ENCODE results near the gene RGSL1.

The RGSL1 gene

DNA sequence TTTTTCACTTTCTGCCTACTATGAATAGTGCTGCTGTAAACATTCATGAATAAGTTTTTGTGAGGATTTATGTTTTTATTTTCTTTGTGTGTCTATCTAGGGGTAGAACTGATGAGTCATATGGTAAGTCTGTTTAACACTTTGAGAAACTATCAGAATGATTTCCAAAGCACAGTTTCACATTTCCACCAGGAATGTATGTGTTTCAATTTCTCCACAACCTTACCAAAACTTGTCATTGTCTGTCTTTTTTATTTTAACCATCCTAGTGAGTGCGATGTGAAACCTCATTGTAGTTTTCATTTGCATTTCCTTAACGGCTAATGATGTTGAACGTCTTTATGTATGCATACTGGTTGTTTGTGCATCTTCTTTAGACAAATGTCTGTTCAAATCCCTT, 115.6 kb downstream of the RGSL1 start:
- Histone ChIP-seq H3K27ac (ENCODE audit: poor library complexity, severe bottlenecking) (no peak overlapping the region), H3K4me1 (ENCODE audit: insufficient read depth, poor library complexity, severe bottlenecking) (no peaks in the 10 kb centered on the region), H3K27me3 (ENCODE audit: insufficient read depth, poor library complexity, severe bottlenecking) (peaks cover 4% of the 10 kb centered on the region), H3K36me3 (ENCODE audit: low read depth) (no peaks in the 10 kb centered on the region), H3K4me3 (ENCODE audit: severe bottlenecking) (no peak overlapping the region), H3K9me3 (ENCODE audit: severe bottlenecking) (no peaks in the 10 kb centered on the region)
- TF ChIP-seq, protein P1, sequence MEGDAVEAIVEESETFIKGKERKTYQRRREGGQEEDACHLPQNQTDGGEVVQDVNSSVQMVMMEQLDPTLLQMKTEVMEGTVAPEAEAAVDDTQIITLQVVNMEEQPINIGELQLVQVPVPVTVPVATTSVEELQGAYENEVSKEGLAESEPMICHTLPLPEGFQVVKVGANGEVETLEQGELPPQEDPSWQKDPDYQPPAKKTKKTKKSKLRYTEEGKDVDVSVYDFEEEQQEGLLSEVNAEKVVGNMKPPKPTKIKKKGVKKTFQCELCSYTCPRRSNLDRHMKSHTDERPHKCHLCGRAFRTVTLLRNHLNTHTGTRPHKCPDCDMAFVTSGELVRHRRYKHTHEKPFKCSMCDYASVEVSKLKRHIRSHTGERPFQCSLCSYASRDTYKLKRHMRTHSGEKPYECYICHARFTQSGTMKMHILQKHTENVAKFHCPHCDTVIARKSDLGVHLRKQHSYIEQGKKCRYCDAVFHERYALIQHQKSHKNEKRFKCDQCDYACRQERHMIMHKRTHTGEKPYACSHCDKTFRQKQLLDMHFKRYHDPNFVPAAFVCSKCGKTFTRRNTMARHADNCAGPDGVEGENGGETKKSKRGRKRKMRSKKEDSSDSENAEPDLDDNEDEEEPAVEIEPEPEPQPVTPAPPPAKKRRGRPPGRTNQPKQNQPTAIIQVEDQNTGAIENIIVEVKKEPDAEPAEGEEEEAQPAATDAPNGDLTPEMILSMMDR (IDR thresholded peaks at IDR 0.05; ENCODE audit: poor library complexity, severe bottlenecking) = no peak
- no peak for DNase-seq (ENCODE audit: low spot score)
- no peak for ATAC-seq (ENCODE audit: low read depth)

DNA sequence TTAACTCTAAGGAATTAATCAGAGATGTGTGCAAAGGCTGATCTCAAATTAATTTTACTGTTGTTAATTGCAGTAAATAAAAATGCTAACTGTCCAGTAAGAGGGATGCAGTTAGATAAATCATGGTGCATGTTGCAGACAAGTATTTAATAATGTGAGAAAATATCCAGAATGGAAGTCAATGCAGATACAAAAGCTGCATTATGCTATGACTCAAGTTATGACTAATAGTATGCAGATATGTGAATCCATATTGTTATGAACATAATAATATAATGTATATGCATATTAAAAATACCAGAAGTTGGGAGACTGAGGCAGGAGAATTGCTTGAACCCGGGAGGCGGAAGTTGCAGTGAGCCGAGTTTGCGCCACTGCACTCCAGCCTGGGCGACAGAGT, 117.7 kb downstream of the RGSL1 start:
- H3K9me3 ChIP-seq (ENCODE audit: severe bottlenecking) = no peaks in the 10 kb centered on the region
- TF ChIP-seq, protein P1 (IDR thresholded peaks at IDR 0.05; ENCODE audit: poor library complexity, severe bottlenecking) = no peak
- H3K27me3 ChIP-seq (ENCODE audit: insufficient read depth, poor library complexity, severe bottlenecking) = peaks cover 4% of the 10 kb centered on the region
- H3K36me3 ChIP-seq (ENCODE audit: low read depth) = no peaks in the 10 kb centered on the region
- ATAC-seq (ENCODE audit: low read depth) = no peak
- H3K4me1 ChIP-seq (ENCODE audit: insufficient read depth, poor library complexity, severe bottlenecking) = no peaks in the 10 kb centered on the region
- no peak for DNase-seq (ENCODE audit: low spot score)
- H3K27ac ChIP-seq (ENCODE audit: poor library complexity, severe bottlenecking) = no peak overlapping the region
- no peak overlapping the region for H3K4me3 ChIP-seq (ENCODE audit: severe bottlenecking)

DNA sequence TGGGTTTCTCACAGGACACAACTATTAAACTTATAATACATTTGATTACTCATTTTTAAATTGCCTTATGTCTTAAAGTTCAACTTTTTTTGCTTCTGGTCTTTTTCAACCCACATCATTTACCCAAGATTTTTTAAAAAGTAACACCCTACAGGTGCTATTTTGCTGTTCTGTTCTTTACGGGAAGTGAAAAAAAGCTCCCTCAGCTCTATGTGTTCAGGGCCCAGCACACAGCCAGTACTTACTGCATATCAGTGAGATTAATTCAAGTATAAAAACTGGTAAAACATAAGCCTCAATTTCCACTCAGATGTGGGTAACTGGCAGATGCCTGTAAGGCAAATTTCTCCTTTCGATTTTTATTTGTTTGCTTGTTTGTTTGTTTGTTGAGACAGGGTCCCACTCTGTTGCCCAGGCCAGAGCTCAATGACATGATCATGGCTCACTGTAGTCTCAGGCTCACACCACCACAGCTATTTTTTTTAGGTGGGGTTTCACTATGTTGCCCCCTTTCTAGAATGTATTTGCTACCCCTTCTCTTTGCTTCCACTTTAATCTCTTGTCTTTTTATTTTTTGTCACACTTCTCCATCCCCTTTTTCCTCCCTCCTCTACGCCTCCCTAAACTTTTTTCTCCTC, 118.8 kb downstream of the RGSL1 start:
- H3K36me3 ChIP-seq (ENCODE audit: low read depth) = no peaks in the 10 kb centered on the region
- no peak overlapping the region for H3K4me3 ChIP-seq (ENCODE audit: severe bottlenecking)
- TF ChIP-seq, protein P1 (IDR thresholded peaks at IDR 0.05; ENCODE audit: poor library complexity, severe bottlenecking) = no peak
- ATAC-seq (ENCODE audit: low read depth) (no peak), DNase-seq (ENCODE audit: low spot score) (no peak)
- no peaks in the 10 kb centered on the region for H3K9me3 ChIP-seq (ENCODE audit: severe bottlenecking)
- no peaks in the 10 kb centered on the region for H3K4me1 ChIP-seq (ENCODE audit: insufficient read depth, poor library complexity, severe bottlenecking)
- peaks cover 4% of the 10 kb centered on the region for H3K27me3 ChIP-seq (ENCODE audit: insufficient read depth, poor library complexity, severe bottlenecking)
- H3K27ac ChIP-seq (ENCODE audit: poor library complexity, severe bottlenecking) = no peak overlapping the region

DNA sequence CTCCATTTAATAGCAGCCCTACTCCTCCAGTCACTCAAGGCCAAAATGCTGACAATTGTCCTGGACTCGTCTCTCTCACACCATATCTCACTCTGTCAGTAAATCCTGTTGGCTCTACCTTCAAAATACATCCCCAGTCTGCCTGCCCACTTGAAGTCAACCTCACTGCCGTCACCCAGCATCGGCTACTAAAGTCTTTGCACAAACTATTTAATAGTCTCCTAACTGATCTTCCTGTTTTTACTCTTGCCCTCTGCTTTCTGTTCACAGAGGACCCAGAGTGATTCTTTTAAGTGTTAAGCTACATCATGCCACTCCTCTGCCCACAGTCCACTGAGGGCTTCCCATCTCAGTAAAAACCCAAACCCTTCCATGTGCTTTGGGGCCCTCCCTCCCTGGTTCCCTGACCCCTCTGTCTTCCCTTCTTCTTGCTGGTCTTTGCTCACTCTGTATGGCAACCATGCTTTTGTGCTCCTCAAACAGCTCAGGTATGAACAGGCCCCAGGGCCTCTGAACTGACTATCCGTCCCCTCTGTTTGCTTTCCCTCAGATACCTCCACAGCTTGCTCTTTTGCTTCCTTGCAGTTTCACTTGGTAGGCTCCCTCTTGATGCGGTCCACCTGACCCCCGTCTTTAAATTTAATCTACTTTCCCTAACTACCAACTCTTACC, 120.1 kb downstream of the RGSL1 start:
- no peaks in the 10 kb centered on the region for H3K9me3 ChIP-seq (ENCODE audit: severe bottlenecking)
- no peak overlapping the region for H3K27ac ChIP-seq (ENCODE audit: poor library complexity, severe bottlenecking)
- H3K4me1 ChIP-seq (ENCODE audit: insufficient read depth, poor library complexity, severe bottlenecking) = no peaks in the 10 kb centered on the region
- peaks cover 4% of the 10 kb centered on the region for H3K27me3 ChIP-seq (ENCODE audit: insufficient read depth, poor library complexity, severe bottlenecking)
- TF ChIP-seq, protein P1 (IDR thresholded peaks at IDR 0.05; ENCODE audit: poor library complexity, severe bottlenecking) = no peak
- DNase-seq (ENCODE audit: low spot score) = no peak
- no peaks in the 10 kb centered on the region for H3K36me3 ChIP-seq (ENCODE audit: low read depth)
- ATAC-seq (ENCODE audit: low read depth) = no peak
- no peak overlapping the region for H3K4me3 ChIP-seq (ENCODE audit: severe bottlenecking)

DNA sequence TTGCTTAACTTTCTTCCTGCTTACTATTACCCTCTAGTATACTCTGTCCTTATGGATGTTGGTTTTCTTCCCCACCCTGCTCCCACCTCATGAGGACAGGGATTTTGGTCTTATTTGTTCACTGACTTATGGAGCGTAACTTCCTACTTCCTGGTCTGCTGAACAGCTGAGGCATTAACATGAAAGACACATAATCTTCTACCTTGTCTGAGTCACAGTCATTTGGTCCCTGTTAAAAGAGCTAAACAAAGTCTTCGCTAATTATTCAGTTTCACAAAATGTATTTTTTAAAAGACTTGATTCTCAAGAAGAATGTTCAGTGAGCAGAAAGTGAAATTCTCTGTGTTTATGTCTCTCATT, 120.6 kb downstream of the RGSL1 start:
- H3K4me3 ChIP-seq (ENCODE audit: severe bottlenecking) = no peak overlapping the region
- ATAC-seq (ENCODE audit: low read depth) (no peak), DNase-seq (ENCODE audit: low spot score) (no peak)
- TF ChIP-seq, protein P1 (IDR thresholded peaks at IDR 0.05; ENCODE audit: poor library complexity, severe bottlenecking) = no peak
- H3K9me3 ChIP-seq (ENCODE audit: severe bottlenecking) = no peaks in the 10 kb centered on the region
- no peak overlapping the region for H3K27ac ChIP-seq (ENCODE audit: poor library complexity, severe bottlenecking)
- H3K27me3 ChIP-seq (ENCODE audit: insufficient read depth, poor library complexity, severe bottlenecking) = peaks cover 4% of the 10 kb centered on the region
- H3K36me3 ChIP-seq (ENCODE audit: low read depth) = no peaks in the 10 kb centered on the region
- H3K4me1 ChIP-seq (ENCODE audit: insufficient read depth, poor library complexity, severe bottlenecking) = peaks cover under 1% of the 10 kb centered on the region
